GM21619 (cell line): ENCODE results near the gene SORCS2.
"Not testable (repeated sequence)": the region's sequence is repeated elsewhere in the genome, so short reads cannot be mapped to it uniquely, and the experiment has no call there.

ENCODE experiments used
- ATAC-seq: cut with Tn5 transposase; IDR thresholded peaks from one replicate; pipeline ENCODE4 v1.9.1; 2021; ENCODE audit not compliant: unreplicated experiment

Gene SORCS2

GRCh38 chr4:7590189-7590588, 397.9 kb downstream of the SORCS2 start:
- ATAC-seq = no peak

DNA sequence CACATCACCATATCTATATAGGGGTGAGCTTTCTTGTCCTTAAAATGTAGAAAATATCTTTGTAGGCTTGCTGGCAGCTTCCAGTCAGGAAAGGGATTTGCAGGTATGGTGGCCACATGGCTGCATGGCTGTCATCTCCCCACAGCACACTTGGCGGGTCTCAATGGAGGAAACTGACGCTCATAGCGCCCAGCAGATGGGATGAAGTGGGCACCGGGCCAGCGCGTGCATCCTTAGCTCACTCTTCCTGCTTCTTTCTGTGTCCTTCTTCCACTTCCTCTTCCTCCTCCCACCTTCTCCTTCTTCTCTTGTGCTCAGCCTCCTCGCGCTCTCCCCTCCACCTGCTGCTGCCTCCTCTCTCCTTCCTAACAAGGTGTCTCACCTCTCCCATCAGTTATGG, 398.6 kb downstream of the SORCS2 start:
- no peak for ATAC-seq

GRCh38 chr4:7591409-7592053, 399.2 kb downstream of the SORCS2 start:
- ATAC-seq = no peak

DNA sequence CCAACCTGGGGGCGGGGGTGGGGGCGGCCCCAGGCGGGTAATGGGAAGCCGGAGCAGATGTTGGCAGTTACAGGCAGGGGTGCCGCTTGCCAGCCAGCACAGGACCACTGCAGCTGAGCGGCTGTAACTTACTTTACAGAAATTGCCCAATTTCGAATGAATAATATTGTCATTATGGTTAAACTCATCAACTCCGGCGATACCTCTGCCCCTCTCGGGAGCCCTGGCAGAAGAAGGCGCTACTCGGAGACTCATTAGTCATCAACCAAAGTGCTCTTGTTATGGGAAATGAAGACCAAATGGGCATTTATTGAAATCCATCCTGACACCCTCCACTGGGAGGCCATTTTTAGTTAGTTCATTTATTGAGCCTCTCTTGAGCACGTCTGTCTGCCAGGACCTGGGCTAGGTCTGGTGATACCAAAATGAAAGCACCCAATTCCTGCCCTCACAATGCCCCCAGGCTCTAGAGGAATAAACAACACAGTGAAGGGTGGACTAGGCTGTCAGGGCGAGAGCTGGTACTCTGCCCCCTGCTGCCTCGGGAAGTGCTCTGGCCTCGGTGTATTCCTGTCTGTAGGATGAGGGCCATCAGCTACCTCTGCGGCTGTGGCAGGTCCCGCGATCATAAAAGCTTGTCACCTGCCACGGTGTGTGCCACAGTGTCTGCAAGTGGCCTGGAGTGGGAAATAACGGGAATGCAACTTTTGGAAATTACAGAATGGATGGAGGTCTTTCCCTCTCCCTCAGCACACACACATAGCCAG, 401.5 kb downstream of the SORCS2 start:
- ATAC-seq = no peak

DNA sequence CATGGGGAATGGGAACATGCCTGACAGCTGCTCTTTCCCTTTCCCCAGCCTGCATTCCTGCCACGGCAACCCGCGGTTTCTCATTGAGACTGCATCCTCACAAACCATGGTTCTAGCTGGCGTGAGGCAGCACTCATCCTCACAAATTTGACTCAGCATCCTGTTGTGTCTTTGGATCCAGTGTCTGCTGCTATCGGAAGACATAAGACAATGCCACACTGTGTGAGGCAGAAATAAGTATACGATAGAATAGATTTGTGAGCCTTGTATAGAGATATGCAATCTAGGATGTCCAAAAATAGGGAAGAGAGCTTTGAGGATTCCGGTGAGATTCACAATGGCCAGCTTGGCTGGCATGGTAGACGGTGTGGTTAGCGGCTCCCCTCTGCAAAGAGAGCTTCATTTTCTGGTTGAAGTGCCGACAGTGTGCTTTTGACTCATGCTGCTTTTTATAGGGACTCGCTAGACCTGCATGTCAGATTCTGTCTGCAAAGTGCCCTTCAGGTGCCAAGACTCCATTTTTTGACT, 403.7 kb downstream of the SORCS2 start:
- ATAC-seq = no peak

GRCh38 chr4:7596918-7597606, 404.7 kb downstream of the SORCS2 start:
- no peak for ATAC-seq

GRCh38 chr4:7598939-7599790, 406.8 kb downstream of the SORCS2 start:
- ATAC-seq = no peak

- no peak for ATAC-seq
Observed at GRCh38 chr4:7600247-7600646, 407.9 kb downstream of the SORCS2 start.

DNA sequence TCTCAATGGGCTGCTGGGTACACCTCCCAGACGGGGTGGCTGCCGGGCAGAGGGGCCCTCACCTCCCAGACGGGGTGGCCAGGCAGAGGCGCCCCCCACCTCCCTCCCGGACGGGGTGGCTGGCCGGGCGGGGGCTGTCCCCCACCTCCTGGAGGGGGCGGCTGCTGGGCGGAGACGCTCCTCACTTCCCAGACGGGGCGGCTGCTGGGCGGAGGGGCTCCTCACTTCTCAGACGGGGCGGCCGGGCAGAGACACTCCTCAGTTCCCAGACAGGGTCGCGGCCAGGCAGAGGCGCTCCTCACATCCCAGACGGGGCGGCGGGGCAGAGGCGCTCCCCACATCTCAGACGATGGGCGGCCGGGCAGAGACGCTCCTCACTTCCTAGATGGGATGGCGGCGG, 409.8 kb downstream of the SORCS2 start:
- ATAC-seq = not testable (repeated sequence)

GRCh38 chr4:7607156-7607910, 415.0 kb downstream of the SORCS2 start:
- no peak for ATAC-seq

DNA sequence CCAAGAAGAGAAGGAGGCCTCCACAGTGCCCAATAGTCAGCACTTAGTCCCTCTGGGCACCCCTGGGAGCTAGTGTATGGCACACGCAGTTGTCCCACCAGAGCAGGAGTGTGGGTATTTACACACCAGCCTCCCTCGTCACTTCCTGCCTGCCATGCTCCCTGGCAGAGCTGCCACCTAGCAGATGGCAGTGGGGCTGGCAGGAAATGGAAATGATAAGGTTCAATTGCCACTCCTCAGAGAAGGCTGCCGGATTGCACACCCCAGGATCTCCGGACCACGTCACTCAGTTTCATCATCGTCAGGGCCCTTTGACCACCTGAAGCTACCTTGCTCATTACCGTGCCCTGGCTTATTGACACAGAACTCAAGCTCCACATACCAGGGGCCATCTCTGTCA, 415.7 kb downstream of the SORCS2 start:
- ATAC-seq = no peak

DNA sequence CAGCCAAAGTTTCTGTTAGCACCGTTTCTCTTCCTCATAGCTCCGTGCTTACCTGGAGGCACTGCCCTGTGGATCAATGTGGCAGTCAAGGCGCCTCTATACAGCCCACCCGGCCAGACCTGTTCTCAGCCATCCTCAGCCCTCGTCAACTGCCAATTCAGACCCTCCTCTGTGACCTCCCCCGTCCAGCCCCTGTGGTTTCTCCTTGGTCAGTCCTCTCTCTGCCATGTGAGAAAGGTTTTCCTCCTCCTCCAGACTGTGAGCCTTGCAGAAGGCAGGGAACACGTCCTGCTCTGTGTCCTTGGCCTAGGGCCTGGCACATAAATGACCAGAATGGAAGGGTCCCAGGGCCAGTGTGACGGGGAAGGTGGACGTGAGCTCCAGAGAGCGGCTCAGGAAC, 417.0 kb downstream of the SORCS2 start:
- ATAC-seq = no peak

GRCh38 chr4:7610022-7610670, 417.8 kb downstream of the SORCS2 start:
- no peak for ATAC-seq

DNA sequence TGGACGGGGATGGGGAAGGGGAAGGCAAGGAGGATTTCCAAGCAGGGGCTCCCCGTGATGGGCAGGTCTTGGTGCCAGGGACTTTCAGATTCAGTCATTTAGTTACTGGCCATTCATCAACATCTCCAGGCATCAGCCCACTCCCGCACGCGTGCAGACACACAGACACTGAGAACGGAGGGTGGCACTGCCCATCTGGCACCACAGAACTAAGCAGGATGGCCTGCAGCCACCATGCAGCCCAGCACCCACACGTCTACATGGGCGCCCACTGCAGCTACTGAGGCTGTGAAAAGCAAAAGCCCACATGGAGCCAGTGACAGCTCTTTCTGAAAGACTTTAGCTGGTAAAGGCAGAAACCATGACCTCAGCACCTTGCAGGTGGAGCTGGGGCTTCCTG, 418.5 kb downstream of the SORCS2 start:
- ATAC-seq = no peak

- no peak for ATAC-seq
Observed at GRCh38 chr4:7612311-7612897, 420.1 kb downstream of the SORCS2 start.

DNA sequence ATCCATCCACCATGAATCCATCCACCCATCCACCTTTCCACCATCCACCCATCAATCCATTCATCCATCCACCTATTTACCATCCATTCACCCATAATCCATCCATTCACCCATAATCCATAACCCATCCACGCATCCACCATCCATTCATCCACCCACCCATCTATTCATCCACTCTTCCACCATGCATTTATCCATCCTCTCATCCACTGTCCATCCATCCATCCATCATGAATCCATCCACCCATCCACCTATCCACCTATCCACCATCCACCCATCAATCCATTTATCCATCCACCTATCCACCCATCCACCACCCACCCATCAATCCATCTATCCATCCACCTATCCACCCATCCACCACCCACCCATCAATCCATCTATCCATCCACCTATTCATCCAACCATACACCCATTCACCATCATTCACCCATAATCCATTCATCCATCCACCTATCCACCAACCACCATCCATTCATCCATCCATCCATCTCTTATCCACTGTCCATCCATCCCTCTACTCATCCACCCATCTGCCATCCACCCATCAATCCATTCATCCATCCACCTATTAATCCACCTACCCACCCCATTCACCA, 422.1 kb downstream of the SORCS2 start:
- no peak for ATAC-seq

GRCh38 chr4:7616193-7616592, 423.9 kb downstream of the SORCS2 start:
- no peak for ATAC-seq

GRCh38 chr4:7618361-7618760, 426.0 kb downstream of the SORCS2 start:
- ATAC-seq = no peak
